Measurements from ENCODE around the gene ENPP1.

Gene ENPP1

GRCh38 chr6:131828080-131828479 is 20.3 kb downstream of the ENPP1 start:
- DNase-seq (ENCODE audit: insufficient read length, low spot score): no peak
- no peak for FAIRE-seq
- no peak for TF ChIP-seq POLR2A (IDR thresholded peaks at IDR 0.05; ENCODE audit: low read depth, low read length)

- FAIRE-seq (no peak), DNase-seq (ENCODE audit: insufficient read length, low spot score) (no peak)
- TF ChIP-seq POLR2A (IDR thresholded peaks at IDR 0.05; ENCODE audit: low read depth, low read length): no peak
Observed at GRCh38 chr6:131828951-131829350, 21.1 kb downstream of the ENPP1 start.

GRCh38 chr6:131831392-131831791 is 23.6 kb downstream of the ENPP1 start:
- no peak for TF ChIP-seq POLR2A (IDR thresholded peaks at IDR 0.05; ENCODE audit: low read depth, low read length)
- DNase-seq (ENCODE audit: insufficient read length, low spot score): no peak
- no peak for FAIRE-seq

- no peak for TF ChIP-seq POLR2A (IDR thresholded peaks at IDR 0.05; ENCODE audit: low read depth, low read length)
- DNase-seq (ENCODE audit: insufficient read length, low spot score): no peak
- no peak for FAIRE-seq
Observed at GRCh38 chr6:131831886-131832285, 24.1 kb downstream of the ENPP1 start.

GRCh38 chr6:131832363-131832762 is 24.5 kb downstream of the ENPP1 start:
- DNase-seq (ENCODE audit: insufficient read length, low spot score) (no peak), FAIRE-seq (no peak)
- no peak for TF ChIP-seq POLR2A (IDR thresholded peaks at IDR 0.05; ENCODE audit: low read depth, low read length)

DNA sequence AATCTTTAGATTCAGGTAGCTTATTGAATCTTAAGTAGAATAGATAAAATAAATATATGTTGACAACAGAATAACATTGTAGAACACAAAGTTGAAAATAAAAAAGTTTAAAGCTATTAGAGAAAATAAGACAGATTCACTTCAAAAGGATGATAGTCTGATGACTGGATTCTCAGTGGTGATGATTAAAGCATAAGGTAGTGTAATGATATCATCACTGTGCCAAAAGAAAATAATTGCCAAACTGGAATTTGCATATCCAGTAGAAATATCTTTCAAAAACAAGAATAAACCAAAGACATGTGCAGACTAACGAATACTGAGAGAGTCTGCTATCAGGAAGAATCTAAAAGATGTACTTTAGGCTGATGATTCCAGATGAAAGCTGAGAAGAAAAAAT is 30.2 kb downstream of the ENPP1 start:
- no peak for FAIRE-seq
- no peak for TF ChIP-seq POLR2A (IDR thresholded peaks at IDR 0.05; ENCODE audit: low read depth, low read length)
- DNase-seq (ENCODE audit: insufficient read length, low spot score): no peak

- DNase-seq (ENCODE audit: insufficient read length, low spot score) (no peak), FAIRE-seq (no peak)
- TF ChIP-seq POLR2A (IDR thresholded peaks at IDR 0.05; ENCODE audit: low read depth, low read length): no peak
Observed at GRCh38 chr6:131839388-131839787, 31.6 kb downstream of the ENPP1 start.

DNA sequence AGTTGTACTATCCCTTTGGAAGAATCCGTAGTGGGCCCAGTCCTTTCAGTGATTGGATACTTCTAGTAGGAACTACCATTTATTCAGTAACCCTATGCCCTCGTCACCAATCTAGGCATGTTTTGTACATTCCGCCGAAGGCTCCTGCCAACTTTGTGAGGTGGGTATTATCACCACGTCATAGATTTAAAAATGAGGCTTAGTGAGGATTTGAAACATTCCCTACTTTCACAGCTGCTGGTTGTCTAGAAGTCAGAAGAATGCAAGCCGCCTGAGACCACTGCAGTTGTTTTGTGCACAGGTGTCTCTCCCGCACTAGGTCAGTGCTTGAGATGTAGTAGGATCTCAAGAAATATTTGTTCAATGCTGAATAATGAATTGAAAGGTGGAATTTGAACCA is 32.6 kb downstream of the ENPP1 start:
- FAIRE-seq (no peak), DNase-seq (ENCODE audit: insufficient read length, low spot score) (no peak)
- no peak for TF ChIP-seq POLR2A (IDR thresholded peaks at IDR 0.05; ENCODE audit: low read depth, low read length)

DNA sequence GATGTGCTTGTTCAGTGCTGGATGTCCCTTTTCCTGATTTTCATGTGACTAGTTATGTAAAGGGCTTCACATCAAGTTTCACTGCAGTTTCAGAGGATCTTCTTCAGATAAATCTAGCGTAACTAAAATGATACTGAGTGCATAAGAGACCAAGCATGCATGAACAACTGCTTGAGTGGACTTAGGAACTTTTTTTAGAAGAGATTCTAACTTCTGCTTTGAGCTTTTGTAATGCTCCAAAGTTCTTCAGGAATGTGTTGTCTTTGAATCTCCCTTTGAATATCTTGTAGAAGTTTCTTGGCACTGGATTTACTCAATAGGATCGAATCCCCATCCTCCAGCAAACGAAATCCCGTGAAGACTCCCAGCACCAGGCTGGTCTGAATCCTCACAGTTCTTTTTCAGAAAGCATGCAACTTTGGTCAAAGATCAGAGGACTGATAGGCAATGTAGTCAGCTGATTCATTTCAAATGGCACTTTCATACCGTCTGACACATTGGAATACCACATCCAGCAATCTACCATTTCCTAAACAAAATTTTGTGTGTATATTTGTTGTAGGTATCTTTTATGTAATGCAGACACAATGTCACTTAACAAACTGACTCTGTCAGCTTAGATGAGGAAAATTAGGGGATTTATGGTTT is 33.2 kb downstream of the ENPP1 start:
- FAIRE-seq: no peak
- no peak for TF ChIP-seq POLR2A (IDR thresholded peaks at IDR 0.05; ENCODE audit: low read depth, low read length)
- DNase-seq (ENCODE audit: insufficient read length, low spot score): no peak

DNA sequence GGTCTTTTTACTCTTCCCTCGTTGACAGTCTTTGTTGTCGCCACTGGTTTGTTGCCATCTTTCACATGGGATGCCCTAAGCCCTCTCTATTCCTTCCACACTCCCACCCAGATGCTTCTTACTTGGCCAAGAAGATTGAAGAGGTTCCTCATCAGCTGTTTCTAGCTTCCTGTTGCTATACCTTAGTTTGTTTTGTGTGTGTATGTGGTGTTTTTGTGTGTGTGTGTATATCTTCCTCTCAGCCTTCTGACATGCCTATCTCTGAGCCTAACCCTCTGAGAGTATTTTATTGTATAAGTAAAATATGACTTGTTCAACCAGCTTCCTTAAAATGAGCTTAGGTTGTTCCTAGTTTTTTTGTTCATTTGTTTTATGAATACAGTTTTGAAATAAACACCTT is 35.9 kb downstream of the ENPP1 start:
- FAIRE-seq (no peak), DNase-seq (ENCODE audit: insufficient read length, low spot score) (no peak)
- TF ChIP-seq POLR2A (IDR thresholded peaks at IDR 0.05; ENCODE audit: low read depth, low read length): no peak

- FAIRE-seq (no peak), DNase-seq (ENCODE audit: insufficient read length, low spot score) (no peak)
- TF ChIP-seq POLR2A (IDR thresholded peaks at IDR 0.05; ENCODE audit: low read depth, low read length): no peak
Observed at GRCh38 chr6:131844243-131844841, 36.5 kb downstream of the ENPP1 start.

DNA sequence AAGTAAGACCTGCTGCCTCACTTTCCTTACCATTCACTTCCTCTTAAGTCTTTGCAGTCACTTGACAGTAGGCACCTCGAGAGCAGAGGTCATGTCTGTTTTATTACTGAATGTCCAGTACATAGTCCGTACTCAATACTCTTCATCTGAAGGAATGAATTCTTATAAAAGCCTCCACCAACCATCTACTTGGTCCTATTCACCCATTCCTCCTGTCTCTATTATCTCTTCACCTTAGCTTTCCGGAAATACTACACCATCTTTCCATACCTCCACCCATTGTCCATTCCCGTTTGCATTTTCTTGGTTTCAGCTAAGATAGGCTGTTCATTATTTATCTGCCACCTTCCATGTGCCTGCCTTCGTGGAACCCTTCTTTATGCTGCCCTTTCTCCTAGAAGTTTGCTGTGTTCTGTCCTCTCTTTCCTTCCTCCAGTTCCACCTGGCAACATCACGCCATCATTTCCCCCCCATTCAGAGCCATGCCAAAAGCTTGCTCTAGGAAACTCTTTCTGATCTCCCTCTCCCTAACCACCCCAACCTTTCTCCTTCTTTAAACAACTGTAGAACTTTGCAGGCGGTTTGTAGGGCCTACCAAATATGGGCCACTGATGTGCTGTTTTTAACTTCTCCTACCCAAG is 38.3 kb downstream of the ENPP1 start:
- DNase-seq (ENCODE audit: insufficient read length, low spot score) (no peak), FAIRE-seq (no peak)
- TF ChIP-seq POLR2A (IDR thresholded peaks at IDR 0.05; ENCODE audit: low read depth, low read length): no peak

DNA sequence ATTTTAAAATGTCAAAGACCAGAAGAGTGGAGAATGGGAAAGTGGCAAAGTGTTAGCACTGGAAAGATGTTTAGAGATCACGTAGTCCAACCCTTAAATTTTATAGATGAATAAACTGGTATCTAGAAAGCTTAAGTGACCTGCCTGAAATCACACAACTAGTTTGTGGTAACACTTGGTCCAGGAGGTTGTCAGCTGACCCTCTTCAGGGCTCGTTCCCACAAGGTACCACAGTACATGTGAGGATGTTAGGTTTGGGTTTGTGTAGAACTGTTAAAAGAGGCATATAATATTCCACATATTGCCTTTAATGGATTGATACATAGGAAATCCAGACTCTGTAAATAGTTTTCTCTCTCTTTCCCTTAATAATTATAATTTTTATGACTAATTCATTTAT is 39.1 kb downstream of the ENPP1 start:
- DNase-seq (ENCODE audit: insufficient read length, low spot score): no peak
- no peak for TF ChIP-seq POLR2A (IDR thresholded peaks at IDR 0.05; ENCODE audit: low read depth, low read length)

DNA sequence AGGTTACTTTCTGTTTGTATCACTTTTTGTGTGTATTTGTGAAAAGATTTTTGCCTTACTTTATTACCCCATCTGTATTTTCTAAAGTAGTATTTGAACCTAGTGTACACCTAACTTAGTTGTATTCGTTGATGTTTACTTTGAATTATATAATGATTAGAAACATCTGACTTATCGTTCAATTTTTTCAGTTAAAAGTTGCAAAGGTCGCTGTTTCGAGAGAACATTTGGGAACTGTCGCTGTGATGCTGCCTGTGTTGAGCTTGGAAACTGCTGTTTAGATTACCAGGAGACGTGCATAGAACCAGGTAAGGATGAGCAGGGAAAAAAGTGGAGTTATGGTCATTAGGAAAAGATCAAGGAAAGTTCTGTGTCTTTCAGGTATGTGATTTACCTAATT is 42.0 kb downstream of the ENPP1 start:
- no peak for TF ChIP-seq POLR2A (IDR thresholded peaks at IDR 0.05; ENCODE audit: low read depth, low read length)
- no peak for DNase-seq (ENCODE audit: insufficient read length, low spot score)
- no peak for FAIRE-seq

More for the DNA sequence above, 39.1 kb downstream of the ENPP1 start:
- FAIRE-seq: no peak
